GM21515 (cell line): Measurements from ENCODE around the gene ITGB7.

Experiments
- ATAC-seq: cut with Tn5 transposase; IDR thresholded peaks from one replicate; pipeline ENCODE4 v1.9.1; 2021; ENCODE audit not compliant: unreplicated experiment

ITGB7 gene

GRCh38 chr12:53231671-53231920, 24.5 kb upstream of the ITGB7 start:
- no peak for ATAC-seq

DNA sequence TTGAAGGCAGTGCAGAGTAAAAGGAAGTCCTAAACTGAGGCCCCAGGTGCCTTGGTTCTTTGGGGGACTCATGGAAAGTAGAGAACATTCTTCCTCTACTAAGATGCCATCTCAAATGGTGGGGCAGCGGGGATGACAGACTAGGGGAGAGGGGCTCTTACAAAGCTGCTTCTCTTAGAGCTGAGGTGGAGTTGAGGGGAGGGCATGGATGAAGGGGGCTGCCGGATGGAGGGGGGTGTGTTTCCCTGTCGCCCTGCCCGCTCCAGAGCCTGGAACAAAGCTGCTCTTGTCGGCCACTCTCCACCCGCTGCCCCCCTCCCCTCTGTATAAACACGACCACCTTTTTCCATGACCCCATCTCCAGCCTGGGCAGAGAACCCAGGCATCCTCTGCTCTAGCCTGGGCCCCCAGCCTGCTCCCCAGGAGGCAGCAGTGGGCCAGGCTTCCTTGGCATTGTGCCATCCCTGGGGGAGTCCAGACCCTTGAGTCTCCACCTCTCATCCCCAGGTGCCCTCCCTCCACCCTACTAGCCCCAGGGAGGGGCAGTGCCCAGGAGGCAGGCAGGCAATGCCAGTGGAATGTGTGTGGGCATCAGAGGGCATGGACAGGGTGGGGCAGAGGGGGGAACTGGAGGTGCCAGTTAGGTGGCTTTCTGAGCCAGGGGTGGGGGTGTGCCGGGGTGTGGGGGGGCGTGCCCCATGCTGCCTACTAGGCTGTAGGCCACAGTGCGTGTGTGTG, 23.2 kb upstream of the ITGB7 start:
- ATAC-seq: no peak

DNA sequence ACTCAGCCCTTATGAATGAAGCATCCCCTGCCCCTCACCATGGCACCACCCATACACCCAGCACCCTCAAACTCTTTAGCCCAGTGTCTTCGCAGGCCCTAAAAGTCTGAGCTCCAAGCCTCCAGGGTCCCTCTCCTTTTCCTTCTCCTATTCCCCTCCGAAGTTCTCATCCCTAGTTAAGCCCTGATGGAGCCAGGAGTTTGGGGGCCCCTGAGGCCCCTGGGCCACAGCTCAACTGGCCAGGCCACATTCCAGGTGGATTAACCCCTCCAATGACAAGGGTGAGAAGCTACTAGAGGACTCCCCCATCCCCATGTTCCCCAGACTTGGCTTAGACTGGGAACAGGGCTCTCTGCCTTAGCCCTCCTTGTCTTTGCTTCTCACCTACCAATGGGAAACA, 22.4 kb upstream of the ITGB7 start:
- no peak for ATAC-seq

DNA sequence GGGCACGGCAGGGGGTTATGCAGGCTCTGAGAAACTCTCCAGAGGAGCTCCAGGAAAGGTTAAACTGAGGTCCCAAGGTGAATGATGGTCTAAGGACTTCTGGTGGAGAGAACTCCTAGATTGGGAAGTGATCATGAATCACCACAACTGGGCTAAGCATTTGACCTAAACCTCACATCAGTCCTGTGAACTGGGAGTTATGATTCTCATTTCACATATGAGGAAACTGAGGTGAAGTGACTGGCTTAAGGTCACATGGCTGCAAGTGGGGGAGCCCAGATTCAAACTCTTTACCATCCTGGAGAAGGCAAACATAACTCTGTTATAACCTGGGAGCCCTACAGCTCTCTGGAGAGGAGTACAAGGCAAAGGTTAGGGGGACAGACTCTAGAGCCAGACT, 20.8 kb upstream of the ITGB7 start:
- no peak for ATAC-seq

DNA sequence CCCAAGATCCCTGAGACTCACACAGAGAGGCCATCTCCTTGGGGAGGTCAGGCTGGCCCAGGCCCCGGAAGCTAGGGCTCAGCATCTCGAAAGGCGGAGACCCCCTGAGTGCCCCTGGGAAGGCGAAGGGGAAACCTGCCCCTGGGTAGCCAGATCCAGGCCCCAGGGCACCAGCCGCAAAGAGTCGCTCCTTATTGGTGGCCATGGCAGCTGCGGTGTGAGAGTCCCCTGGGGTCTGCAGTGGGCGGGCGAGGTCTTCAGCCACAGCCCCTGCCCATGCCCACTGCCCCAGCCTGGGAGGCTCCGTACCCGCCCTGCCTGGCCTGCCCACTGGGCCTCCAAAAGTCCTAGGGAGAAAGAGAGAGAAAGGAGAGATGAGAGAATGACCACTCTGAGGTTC, 20.3 kb upstream of the ITGB7 start:
- no peak for ATAC-seq

GRCh38 chr12:53226815-53227214, 19.8 kb upstream of the ITGB7 start:
- ATAC-seq: no peak

DNA sequence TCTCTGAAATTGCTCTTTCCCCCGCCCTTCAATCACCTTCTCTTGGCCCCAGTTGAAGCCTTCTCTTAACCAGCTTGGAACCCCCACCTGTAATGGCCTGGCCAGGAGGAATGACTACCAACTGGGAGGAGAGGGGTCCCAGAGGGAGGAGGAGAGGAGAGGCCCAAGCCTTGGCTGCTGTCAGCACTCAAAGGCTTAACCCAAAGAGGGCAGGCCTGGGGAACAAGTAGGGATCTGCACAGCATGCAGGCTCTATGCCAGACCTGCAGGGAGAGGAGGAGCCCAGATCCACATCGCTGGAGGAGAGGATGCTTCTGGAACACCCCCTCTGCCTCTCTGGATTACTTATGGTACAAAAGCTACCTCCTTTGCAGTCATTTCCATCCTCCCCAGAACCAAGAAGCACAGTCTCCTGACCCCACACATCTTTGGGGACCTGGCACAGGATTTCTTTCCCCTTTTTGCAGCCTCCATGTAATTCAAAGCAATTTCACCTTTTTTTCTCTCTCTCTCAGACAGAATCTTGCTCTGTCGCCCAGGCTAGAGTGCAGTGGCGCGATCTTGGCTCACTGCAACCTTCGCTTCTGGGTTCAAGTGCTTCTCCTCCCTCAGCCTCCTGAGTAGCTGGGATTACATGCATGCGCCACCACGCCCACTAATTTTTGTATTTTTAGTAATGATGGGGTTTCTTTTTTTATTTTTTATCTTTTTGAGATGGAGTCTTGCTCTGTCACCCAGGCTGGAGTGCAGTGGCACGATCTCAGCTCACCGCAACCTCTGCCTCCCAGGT, 18.8 kb upstream of the ITGB7 start:
- ATAC-seq: no peak

- no peak for ATAC-seq
These were observed 18.0 kb upstream of the ITGB7 start for GRCh38 chr12:53224897-53225634.

- ATAC-seq: no peak
These were observed 17.2 kb upstream of the ITGB7 start for GRCh38 chr12:53224061-53224896.

- no peak for ATAC-seq
These were observed 16.5 kb upstream of the ITGB7 start for GRCh38 chr12:53223389-53224060.

GRCh38 chr12:53222806-53223261, 15.8 kb upstream of the ITGB7 start:
- no peak for ATAC-seq

DNA sequence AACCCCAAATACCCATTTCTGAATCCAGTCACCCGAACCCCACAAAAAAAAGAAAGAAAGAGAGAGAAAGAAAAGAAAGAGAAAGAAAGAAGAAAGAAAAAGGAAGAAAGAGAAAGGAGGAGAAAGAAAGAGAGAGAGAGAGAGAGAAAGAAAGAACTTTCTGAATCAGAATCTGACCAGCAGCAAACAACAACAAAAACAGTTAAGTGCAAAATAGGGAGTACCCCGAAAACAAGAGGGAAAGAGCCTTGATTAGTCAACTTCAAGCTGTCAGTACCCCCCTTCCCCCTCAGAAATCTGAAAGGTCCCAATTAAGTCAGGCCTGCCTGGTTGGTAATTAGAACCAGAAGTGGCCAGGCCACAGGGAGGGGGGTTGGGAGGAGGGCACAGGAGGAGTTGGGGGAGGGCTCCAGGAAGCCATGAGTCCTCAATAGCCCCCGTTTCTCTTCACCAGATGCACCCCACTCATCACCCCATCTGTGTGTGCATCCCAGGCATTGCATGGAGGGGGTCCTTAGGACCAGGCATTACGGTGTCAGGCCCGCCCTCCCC, 15.2 kb upstream of the ITGB7 start:
- no peak for ATAC-seq

DNA sequence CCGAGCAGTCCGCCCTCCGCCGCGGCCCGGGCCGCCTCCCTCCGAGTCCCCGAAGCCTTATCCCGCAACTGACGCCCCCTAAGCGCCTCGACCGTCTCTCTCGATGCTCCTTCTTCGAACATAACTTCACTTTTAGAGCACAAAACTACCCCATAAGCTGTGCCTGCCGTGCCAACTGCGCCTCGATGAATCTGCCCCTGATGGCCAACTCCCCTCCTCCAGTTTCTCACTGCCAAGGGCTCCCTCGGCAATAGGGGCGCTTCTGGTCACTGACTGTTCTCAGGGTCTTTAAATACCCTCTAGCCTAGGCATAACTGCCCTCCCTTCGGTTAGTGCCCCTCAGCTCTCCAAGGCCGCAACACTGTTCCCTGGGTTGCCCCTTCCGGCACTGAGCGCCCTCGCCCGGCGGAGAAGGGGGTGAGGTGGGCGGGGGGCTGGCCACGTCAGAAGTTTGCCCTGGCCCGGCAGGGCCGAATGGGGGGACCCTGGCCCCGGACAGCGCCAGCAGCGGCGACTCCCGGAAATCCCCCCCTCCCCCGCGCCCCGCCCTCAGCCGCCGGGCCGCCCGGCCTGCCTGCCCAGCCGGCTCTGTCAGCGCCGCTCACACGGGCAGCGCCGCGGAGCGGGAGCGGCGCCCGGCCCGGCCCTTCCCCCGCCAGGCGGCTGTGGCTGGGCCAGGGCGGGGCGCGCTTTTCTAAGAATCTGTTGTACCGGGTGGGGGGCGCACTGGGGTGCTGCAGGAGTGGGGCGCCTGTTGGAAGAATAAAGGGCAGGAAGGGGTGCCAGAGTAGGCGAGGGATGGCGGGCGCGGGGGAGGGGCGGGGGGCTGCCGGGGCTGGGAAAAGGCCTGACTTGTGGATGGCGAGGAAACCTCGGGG, 14.4 kb upstream of the ITGB7 start:
- peak; percentile 23 for ATAC-seq

DNA sequence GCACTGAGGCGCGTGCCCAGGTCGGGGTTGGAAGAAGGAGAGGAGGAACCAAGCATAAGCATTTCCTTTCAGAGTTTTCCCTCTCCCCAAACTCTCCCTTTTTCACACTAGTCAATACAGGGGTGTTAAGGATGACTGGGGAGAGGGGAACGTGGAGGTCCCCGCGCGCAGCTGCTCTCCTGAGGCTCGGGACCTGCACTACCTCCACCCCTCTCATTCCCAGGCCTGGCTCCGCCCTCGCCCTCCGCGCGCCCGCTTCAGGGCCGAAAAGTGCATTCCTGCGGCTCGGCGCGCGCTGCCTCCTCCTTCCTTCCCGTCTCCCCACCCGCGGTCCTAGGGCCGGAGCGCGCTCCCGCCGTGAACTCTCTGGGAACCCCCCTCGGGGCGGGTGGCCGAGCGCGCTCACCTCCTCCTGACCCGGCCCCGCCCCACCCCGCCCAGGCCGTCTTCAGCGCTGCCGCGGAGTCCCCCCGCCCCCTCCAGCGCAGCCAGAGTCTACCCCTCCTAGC, 13.7 kb upstream of the ITGB7 start:
- ATAC-seq: peak; percentile 50

DNA sequence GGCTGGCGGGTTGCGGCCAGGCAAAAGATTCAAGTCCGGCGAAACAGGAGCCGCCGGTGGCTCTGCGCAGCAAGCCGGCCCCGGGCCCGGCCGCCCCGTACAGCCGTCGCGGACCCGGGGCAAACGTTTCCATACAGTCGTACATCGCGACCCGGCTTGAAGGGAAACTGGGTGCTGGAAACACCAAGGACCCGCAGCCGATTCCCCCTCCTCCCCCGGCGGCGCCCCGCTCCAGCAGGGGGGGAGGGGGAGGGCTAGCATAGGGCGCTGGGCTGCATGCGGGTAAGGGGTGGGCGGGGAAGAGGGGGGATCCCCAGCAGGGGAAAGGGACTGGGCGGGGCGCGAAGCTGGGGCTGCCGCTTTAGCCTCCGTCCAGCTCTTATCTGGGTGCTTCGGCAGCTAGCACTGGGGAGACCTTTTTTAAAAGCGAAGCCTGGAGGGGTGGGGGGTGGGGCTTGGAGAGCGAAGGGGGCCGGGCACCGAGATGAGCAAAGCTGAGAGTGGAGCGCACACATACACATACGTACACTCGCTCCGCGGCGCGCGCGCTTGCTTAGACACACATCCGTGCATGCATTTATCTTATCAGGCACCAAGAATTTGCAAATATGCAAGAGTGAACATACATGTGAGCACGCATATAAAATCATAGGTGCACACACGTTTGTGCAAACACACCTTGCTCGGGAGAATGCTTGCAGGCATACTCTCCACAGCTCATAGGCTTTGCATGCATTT, 13.1 kb upstream of the ITGB7 start:
- peak; percentile 32 for ATAC-seq

DNA sequence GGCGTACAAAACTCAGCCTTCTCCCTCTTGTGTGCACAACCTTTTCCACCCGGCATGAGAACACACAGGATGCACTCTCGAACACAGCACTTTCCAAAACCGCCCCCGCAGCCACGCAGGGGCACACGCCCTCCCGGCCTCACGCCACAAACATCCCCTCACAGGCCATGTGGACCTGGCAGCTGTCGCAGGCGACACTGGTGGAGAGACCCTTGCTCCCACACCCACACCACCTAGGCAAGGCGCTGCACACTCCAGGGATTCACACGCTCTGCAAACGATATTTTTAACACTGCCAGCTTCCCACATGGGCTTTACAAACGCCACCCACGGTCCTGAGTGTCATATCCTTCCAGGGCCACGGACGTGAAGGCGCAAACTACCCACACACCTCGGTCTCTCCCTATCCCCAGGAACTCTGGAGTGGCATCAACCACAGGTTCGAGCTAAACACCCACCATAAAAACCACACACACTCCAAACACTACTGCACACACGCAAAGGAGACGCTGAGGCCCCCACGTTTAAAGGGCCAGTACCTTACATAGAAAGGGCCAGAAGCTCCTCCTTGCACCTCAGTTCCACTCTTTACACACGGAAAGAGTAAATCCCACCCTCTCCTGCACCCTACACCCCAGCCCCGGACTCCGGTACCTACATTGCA, 12.4 kb upstream of the ITGB7 start:
- ATAC-seq: peak; percentile 8

DNA sequence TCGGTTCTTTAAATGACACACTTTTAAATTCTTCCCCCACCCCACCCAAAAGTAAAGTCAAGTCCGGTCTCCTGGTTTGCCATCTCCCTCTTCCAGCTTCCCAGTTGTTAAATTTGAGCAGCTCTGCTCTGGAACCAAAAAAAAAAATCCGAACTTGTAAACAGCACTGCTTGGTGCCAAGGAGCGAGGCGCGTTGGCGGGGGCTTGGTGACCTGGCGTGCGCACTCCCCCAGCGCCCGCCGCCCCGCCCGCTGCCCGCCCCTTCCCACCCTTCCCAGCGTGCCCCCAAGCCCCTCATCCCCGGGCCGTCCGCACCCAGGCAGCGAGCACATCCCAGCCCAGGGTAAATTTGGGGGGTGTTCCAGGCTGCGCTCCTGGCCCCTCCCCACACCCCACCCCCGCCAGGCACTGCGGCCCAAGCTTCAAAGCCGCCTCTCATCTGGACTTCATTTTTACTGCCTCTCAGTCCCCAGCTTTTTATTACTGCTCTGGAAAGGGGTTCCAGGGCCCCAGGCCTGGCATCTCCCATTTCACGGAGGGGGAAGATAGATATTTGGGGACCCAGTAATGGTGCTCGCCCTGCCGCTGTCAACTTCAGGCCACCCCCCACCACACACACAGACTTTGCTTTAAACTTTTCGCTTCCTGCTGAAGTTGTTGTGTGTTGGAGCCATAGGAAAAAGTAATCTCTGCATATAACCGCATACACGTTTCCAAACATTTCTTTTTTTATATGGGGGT, 11.7 kb upstream of the ITGB7 start:
- ATAC-seq: no peak
